COR-L47 (cell line): ENCODE measurements around the gene TPM4.
A peak's percentile ranks its signal among the peaks of the same experiment; 100 is the strongest.
"Not testable (repeated sequence)": the region's sequence is repeated elsewhere in the genome, so short reads cannot be mapped to it uniquely, and the experiment has no call there.

Source experiments
- DNase-seq: peaks from one replicate; lab custom pipeline; 2025; lab: John Stamatoyannopoulos, UW

TPM4 gene

GRCh38 chr19:16076154-16076957 is at the start of gene TPM4:
Gene TPM4 (plus strand): TSS chr19:16076495. CDS start chr19:16076566, 71 bp downstream.
- DNase-seq = peak; percentile 54

- no peak for DNase-seq
These were observed 49.5 kb upstream of the TPM4 start for GRCh38 chr19:16026756-16027155.

GRCh38 chr19:16027528-16027927 is 48.8 kb upstream of the TPM4 start:
- DNase-seq = no peak

- not testable (repeated sequence) for DNase-seq
These were observed 46.1 kb upstream of the TPM4 start for GRCh38 chr19:16030155-16030554.

GRCh38 chr19:16030964-16031871 is 45.1 kb upstream of the TPM4 start:
- DNase-seq = no peak

GRCh38 chr19:16031872-16032200 is 44.5 kb upstream of the TPM4 start:
- DNase-seq = no peak

- DNase-seq = no peak
These were observed 43.7 kb upstream of the TPM4 start for GRCh38 chr19:16032509-16033135.

GRCh38 chr19:16033136-16033530 is 43.2 kb upstream of the TPM4 start:
- no peak for DNase-seq

- DNase-seq = no peak
These were observed 42.6 kb upstream of the TPM4 start for GRCh38 chr19:16033721-16034120.

GRCh38 chr19:16034180-16034579 is 42.1 kb upstream of the TPM4 start:
- DNase-seq = no peak

GRCh38 chr19:16034958-16035560 is 41.2 kb upstream of the TPM4 start:
- DNase-seq = no peak

GRCh38 chr19:16035601-16036297 is 40.5 kb upstream of the TPM4 start:
- no peak for DNase-seq

- DNase-seq = no peak
These were observed 39.8 kb upstream of the TPM4 start for GRCh38 chr19:16036397-16036925.

- no peak for DNase-seq
These were observed 39.4 kb upstream of the TPM4 start for GRCh38 chr19:16036941-16037340.

GRCh38 chr19:16037424-16038195 is 38.7 kb upstream of the TPM4 start:
- no peak for DNase-seq

GRCh38 chr19:16038196-16038695 is 38.0 kb upstream of the TPM4 start:
- no peak for DNase-seq

- no peak for DNase-seq
These were observed 37.2 kb upstream of the TPM4 start for GRCh38 chr19:16039081-16039480.

GRCh38 chr19:16039545-16039944 is 36.8 kb upstream of the TPM4 start:
- no peak for DNase-seq

- DNase-seq = no peak
These were observed 35.7 kb upstream of the TPM4 start for GRCh38 chr19:16040642-16041041.

GRCh38 chr19:16041299-16041990 is 34.9 kb upstream of the TPM4 start:
- DNase-seq = peak; percentile 30
